NCI-H226 (cell line): ENCODE data around the gene SAMM50.
A peak's percentile ranks its signal among the peaks of the same experiment; 100 is the strongest.
"Not testable (repeated sequence)": the region's sequence is repeated elsewhere in the genome, so short reads cannot be mapped to it uniquely, and the experiment has no call there.

ENCODE experiments used
- DNase-seq: peaks from one replicate; pipeline ENCODE4 v3.0.0-alpha.2; 2015

The SAMM50 gene

GRCh38 chr22:44004104-44004460 is 48.8 kb downstream of the SAMM50 start:
- no peak for DNase-seq

DNA sequence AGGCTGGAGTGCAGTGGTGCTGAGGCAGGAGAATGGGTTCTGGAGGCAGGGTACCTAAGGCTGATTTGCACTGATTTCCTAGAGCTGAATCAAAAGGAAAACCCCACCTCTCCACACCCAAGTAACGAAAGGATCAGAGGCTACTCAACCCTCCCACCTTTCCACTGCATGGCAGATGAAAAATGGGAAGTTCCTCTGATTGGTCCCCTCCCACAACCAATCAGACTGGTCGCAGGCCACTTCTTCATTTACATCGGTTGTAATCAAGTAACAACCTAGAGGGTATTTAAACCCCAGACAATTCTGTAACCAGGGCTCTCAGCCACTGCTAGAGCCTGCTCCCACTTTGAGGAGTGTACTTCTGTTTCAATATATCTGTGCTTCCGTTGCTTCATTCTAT is 50.3 kb downstream of the SAMM50 start:
- DNase-seq, result no peak

GRCh38 chr22:44012162-44012561 is 56.9 kb downstream of the SAMM50 start:
- no peak for DNase-seq

DNA sequence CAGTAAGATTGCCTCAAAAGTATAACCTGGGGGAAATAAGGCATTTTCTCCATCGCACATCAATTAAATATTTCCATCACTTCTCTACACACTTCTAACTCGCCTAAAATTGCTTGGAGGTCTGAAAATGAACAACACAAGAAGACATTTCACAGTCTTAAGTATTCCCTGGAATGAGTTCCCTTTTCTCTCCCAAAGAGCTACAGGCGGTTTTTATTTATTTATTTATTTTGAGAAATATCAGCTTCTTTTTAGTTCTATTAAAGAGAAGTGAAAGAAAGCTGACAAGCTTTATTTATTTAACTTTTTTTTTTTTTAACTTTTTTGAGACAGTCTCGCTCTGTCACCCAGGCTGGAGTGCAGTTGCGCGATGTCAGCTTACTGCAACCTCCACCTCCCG is 57.3 kb downstream of the SAMM50 start:
- DNase-seq, result no peak

- no peak for DNase-seq
Observed at GRCh38 chr22:44014241-44014640, 59.0 kb downstream of the SAMM50 start.

- DNase-seq, result not testable (repeated sequence)
Observed at GRCh38 chr22:44016586-44016985, 61.3 kb downstream of the SAMM50 start.

- no peak for DNase-seq
Observed at GRCh38 chr22:44018594-44018993, 63.4 kb downstream of the SAMM50 start.

DNA sequence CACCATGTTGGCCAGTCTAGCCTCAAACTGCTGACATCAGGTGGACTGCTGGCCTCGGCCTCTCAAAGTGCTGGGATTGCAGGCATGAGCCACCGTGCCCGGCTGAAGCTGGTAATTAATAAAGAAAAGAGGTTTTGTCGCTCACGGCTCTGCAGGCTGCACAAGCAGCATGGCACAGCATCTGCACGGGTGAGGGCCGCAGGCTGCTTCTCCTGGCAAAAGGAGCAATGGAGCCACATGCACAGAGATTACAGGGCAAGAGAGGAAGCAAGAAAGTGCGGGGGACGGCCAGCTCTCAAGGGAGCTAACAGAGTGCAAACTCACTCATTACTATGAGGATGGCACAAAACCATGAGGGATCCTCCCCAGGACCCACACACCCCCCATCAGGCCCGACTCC is 64.2 kb downstream of the SAMM50 start:
- DNase-seq, result no peak

DNA sequence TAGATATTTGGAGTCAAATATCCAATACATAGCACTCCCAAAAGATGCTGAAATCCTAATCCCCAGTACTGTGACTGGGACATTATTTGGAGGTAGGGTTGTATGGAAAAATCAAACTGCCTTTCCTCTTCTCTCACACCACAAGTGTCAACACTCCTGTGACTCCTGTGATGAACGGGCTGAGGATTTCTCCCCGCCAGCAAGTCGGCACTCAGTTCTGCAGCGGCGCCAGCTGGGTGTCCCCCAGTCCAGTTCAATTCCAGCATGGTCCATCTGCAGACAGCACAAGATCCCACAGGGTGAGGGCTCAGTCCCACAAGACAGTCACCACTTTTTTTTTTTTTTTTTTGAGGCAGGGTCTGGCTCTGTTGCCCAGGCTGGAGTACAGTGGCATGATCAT is 64.6 kb downstream of the SAMM50 start:
- no peak for DNase-seq

- DNase-seq, result peak; percentile 6
Observed at GRCh38 chr22:44020981-44021380, 65.7 kb downstream of the SAMM50 start.

- DNase-seq, result no peak
Observed at GRCh38 chr22:44023404-44024287, 68.4 kb downstream of the SAMM50 start.

DNA sequence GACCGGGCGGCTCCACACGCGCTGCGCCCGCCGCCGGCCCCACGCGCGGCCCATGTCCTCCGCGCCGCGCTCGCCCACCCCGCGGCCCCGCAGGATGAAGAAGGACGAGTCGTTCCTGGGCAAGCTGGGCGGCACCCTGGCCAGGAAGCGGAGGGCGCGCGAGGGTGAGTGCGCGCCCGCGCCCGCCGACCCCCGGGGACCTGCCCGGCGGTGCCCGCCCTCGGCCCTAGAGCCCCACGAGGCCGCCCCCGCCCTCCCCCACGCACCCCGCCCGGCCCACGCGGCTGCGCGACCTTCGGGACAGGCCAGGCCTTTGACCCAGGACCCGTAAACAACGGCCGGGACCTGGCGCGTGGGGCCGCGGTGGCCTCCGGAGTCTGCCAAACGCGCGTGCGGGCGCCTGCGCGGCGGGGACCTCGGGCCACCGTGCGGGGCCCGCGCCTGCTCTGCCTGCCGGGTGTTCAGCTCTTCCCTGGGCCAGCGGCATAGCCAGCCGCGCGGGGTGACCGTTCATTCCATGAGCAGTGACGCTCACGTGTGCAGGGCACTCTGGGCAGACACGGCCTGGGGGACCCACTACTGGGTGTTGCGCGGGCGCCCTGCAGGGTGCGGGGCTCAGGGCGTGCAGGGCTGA is 69.2 kb downstream of the SAMM50 start, which contains the start of gene PARVB:
TSS of gene PARVB (plus strand) at position 15 of the 634 bp plus-strand sequence. CDS start at position 53, 38 bp downstream.
- DNase-seq, result no peak

GRCh38 chr22:44025171-44026065 is 70.2 kb downstream of the SAMM50 start:
- no peak for DNase-seq

GRCh38 chr22:44026066-44026629 is 70.9 kb downstream of the SAMM50 start:
- no peak for DNase-seq

GRCh38 chr22:44026630-44027511 is 71.6 kb downstream of the SAMM50 start:
- DNase-seq, result no peak

DNA sequence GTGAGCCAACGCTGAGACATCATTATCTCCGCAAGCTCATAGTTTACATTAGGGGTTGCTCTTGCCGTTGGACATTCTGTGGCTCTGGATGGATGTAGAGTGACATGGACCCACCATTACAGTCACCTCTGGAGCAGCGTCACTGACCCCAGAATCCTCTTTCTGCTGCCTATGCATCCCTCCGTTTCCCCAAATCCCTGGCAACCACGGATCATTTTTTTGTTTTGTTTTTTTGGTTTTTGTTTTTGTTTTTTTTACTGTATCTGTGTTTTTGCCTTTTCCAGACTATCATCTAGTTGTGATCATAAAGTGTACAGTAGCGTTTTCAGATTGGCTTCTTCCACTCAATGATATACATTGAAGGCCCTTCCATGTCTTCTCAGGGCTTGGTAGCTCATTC is 72.8 kb downstream of the SAMM50 start:
- DNase-seq, result no peak

DNA sequence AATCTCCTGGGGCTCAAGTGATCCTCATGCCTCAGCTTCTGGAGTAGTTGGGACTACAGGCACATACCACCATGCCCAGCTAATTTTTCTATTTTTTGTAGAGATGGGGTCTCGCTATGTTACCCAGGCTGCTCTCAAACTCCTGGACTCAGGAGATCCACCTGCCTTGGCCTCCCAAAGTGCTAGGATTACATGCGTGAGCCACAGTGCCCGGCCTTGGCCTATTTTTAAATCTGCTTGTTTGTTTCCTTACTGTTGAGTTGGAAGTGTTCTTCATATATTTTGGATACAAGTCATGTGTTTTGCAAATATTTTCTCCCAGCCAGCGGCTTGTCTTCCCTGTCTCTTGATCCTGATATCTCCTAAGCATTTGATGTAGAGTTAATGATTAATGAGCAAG is 73.8 kb downstream of the SAMM50 start:
- DNase-seq, result no peak

DNA sequence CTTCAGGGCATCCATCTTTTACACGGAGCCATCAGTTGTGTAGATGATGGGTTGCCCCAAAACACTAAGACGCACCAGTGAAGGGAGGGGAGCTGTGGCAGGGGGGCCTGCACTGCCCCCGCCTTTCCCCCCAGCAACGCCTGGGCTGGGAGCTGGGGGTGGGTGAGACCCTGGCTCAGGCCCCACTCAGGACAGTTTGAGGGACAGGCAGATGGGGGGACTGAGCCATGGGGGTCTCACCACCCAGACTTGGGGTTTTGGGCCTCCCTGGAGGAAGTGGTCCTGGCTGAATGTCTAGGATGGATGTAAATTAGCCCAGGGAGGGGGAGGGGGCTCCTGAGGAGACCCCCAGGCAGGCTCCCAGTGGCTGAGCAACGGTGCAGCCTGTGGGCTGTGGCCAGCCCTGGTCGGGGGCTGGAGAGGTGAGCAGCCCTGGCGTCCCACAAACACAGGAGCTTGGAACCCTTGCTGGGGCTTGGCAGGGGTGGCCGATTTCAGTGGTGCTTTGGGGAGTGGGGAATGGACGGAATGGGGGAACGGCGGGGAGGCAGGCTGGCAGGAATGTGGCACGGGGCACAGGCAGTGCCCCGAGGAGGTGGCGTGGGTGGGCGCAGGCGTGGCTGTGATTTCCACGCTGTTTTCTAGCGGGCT is 74.9 kb downstream of the SAMM50 start:
- no peak for DNase-seq

GRCh38 chr22:44030702-44031082 is 75.5 kb downstream of the SAMM50 start:
- DNase-seq, result no peak

- no peak for DNase-seq
Observed at GRCh38 chr22:44031158-44031952, 76.1 kb downstream of the SAMM50 start.
